ENCODE measurements around the gene LTB4R2. TPM values are rescaled to one million over a fixed set of nuclear protein-coding genes. Genes with fewer than 3 reads are reported as not detected.

LTB4R2 gene
- total and polyA plus RNA-seq, 2 of the 8 experiments (the other 6 are each of a cell fraction or from before 2014, with no cell fraction given): 5.3 to 6.7 TPM

DNA sequence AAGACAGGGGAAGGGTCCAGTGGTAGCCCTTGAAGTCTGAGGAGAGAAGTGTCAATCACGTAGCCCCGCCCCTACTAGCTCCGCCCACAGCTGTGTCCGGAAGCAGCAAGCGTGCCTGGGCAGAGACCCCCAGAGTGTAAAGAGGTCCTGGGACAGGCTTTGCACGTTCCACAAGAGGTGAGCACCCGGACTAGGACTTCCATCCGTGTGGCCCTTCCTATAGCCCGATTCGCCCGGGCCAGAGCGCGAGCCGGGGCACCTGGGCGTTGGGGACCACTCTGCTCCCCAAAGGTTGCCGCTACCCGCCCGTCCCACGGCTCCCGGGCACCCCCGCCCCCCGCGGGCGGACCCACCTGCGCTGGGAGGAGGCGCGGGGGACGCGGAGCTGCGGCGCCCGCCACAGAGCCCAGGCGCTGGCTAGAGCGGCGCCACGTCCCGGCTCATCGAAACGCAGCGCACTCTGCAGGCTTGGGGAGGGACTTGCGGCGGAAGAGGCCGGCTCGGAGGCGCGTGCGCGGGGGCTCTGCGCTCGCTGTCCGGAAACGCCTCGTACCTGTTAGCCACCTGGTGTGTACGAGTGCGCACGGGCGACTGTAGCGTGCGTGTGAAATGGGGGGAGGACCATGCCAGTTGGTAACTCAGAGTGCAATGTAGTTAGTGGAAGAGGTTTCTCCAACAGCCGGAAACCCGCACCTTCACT, 38.7 kb upstream of the LTB4R2 start, which contains the start of gene RABGGTA (continued):
- TF ChIP-seq RBBP5 (IDR thresholded peaks at IDR 0.05; ENCODE audit: borderline replicate concordance, low read depth, low read length) (peak; percentile 43; the same call in 1 of the 2 replicates), POU5F1 (IDR thresholded peaks at IDR 0.05; ENCODE audit: low read depth, low read length) (no peak), KDM5A (IDR thresholded peaks at IDR 0.05; ENCODE audit: low read length) (no peak), KDM4A (IDR thresholded peaks at IDR 0.05; ENCODE audit: low read depth, low read length, severe bottlenecking) (peak; percentile 69), CBX8 (IDR thresholded peaks at IDR 0.05; ENCODE audit: borderline replicate concordance, low read depth, low read length) (no peak), JUND (IDR thresholded peaks at IDR 0.05; ENCODE audit: low read length) (peak; percentile 61), EZH2 (IDR thresholded peaks at IDR 0.05; ENCODE audit: low read depth, low read length, severe bottlenecking) (no peak), JUN (IDR thresholded peaks at IDR 0.05; ENCODE audit: low read depth, low read length) (no peak), HDAC6 (IDR thresholded peaks at IDR 0.05; ENCODE audit: low read depth, low read length) (no peak), GTF2F1 (IDR thresholded peaks at IDR 0.05; ENCODE audit: borderline replicate concordance, low read depth, low read length) (peak; percentile 18; the same call in 1 of the 2 replicates), YY1 (IDR thresholded peaks at IDR 0.05; ENCODE audit: low read depth, low read length) (peak; percentile 66; the same call in 1 of the 2 replicates)
- TF ChIP-seq, protein P1, sequence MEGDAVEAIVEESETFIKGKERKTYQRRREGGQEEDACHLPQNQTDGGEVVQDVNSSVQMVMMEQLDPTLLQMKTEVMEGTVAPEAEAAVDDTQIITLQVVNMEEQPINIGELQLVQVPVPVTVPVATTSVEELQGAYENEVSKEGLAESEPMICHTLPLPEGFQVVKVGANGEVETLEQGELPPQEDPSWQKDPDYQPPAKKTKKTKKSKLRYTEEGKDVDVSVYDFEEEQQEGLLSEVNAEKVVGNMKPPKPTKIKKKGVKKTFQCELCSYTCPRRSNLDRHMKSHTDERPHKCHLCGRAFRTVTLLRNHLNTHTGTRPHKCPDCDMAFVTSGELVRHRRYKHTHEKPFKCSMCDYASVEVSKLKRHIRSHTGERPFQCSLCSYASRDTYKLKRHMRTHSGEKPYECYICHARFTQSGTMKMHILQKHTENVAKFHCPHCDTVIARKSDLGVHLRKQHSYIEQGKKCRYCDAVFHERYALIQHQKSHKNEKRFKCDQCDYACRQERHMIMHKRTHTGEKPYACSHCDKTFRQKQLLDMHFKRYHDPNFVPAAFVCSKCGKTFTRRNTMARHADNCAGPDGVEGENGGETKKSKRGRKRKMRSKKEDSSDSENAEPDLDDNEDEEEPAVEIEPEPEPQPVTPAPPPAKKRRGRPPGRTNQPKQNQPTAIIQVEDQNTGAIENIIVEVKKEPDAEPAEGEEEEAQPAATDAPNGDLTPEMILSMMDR (IDR thresholded peaks at IDR 0.05; ENCODE audit: control extremely low read depth in 1 of 3, insufficient read depth in 1 of 3, low read depth in 1 of 3, low read length in 3 of 3): peak; percentile 87 to 90 (median 90)
